Measurements from ENCODE around the gene TCP11.

TCP11 gene

GRCh38 chr6:35170891-35171290, 29.8 kb upstream of the TCP11 start:
- no peak for DNase-seq

- no peak for DNase-seq
Observed at GRCh38 chr6:35170166-35170565, 29.0 kb upstream of the TCP11 start.

- DNase-seq: no peak
Observed at GRCh38 chr6:35168461-35168861, 27.3 kb upstream of the TCP11 start.

GRCh38 chr6:35167505-35167904, 26.4 kb upstream of the TCP11 start:
- no peak for DNase-seq

- DNase-seq: no peak
Observed at GRCh38 chr6:35166520-35166919, 25.4 kb upstream of the TCP11 start.

- DNase-seq: no peak
Observed at GRCh38 chr6:35166116-35166515, 25.0 kb upstream of the TCP11 start.

- peak in 1 of 2 donors; percentile 60 for DNase-seq
Observed at GRCh38 chr6:35165630-35166071, 24.5 kb upstream of the TCP11 start.

GRCh38 chr6:35164868-35165267, 23.7 kb upstream of the TCP11 start:
- DNase-seq: no peak

- no peak for DNase-seq
Observed at GRCh38 chr6:35164277-35164676, 23.1 kb upstream of the TCP11 start.

GRCh38 chr6:35163836-35164235, 22.7 kb upstream of the TCP11 start:
- DNase-seq: no peak

- no peak for DNase-seq
Observed at GRCh38 chr6:35161776-35162607, 20.9 kb upstream of the TCP11 start.

- no peak for DNase-seq
Observed at GRCh38 chr6:35161266-35161665, 20.1 kb upstream of the TCP11 start.

GRCh38 chr6:35160642-35161041, 19.5 kb upstream of the TCP11 start:
- DNase-seq: no peak

GRCh38 chr6:35158520-35158919, 17.4 kb upstream of the TCP11 start:
- DNase-seq: no peak

GRCh38 chr6:35154947-35155346, 13.8 kb upstream of the TCP11 start:
- DNase-seq: no peak

GRCh38 chr6:35154262-35154661, 13.1 kb upstream of the TCP11 start:
- DNase-seq: no peak

- DNase-seq: no peak
Observed at GRCh38 chr6:35152067-35152707, 11.0 kb upstream of the TCP11 start.

- no peak for DNase-seq
Observed at GRCh38 chr6:35151466-35151865, 10.3 kb upstream of the TCP11 start.

- DNase-seq: no peak
Observed at GRCh38 chr6:35149891-35150566, 8.9 kb upstream of the TCP11 start.

GRCh38 chr6:35148167-35148741, 7.1 kb upstream of the TCP11 start:
- no peak for DNase-seq

GRCh38 chr6:35147486-35147885, 6.3 kb upstream of the TCP11 start:
- DNase-seq: no peak

GRCh38 chr6:35147026-35147425, 5.9 kb upstream of the TCP11 start:
- DNase-seq: no peak

GRCh38 chr6:35146453-35146852, 5.3 kb upstream of the TCP11 start:
- DNase-seq: no peak

Measured in inflammatory macrophage (primary cell).